EH (cell line): ENCODE measurements around the gene NPY5R.

Experiments used
- DNase-seq: peaks from one replicate; pipeline ENCODE4 v3.0.0-alpha.2; 2015; ENCODE audit warnings: low read depth

Gene NPY5R

GRCh38 chr4:163384926-163385325 lies 41.2 kb downstream of the NPY5R start:
- no peak for DNase-seq

- DNase-seq = no peak
These were observed 41.8 kb downstream of the NPY5R start for GRCh38 chr4:163385466-163385865.

GRCh38 chr4:163391756-163392155 lies 48.1 kb downstream of the NPY5R start:
- no peak for DNase-seq

- DNase-seq = no peak
These were observed 48.6 kb downstream of the NPY5R start for GRCh38 chr4:163392328-163392727.

- no peak for DNase-seq
These were observed 49.8 kb downstream of the NPY5R start for GRCh38 chr4:163393471-163393870.

GRCh38 chr4:163395055-163395454 lies 51.4 kb downstream of the NPY5R start:
- DNase-seq = peak; percentile 40

- no peak for DNase-seq
These were observed 52.1 kb downstream of the NPY5R start for GRCh38 chr4:163395758-163396157.

- no peak for DNase-seq
These were observed 54.5 kb downstream of the NPY5R start for GRCh38 chr4:163398238-163398637.

- DNase-seq = no peak
These were observed 57.2 kb downstream of the NPY5R start for GRCh38 chr4:163400911-163401310.
